Gastroesophageal sphincter (tissue), 4 donors: ENCODE results near the gene SLC25A21. TPM values are rescaled to one million over a fixed set of nuclear protein-coding genes. Genes with fewer than 3 reads are reported as not detected.

Source experiments
- ATAC-seq: fragments of 150-250 bp; one replicate; pipeline ENCODE4 v1.9.1; 2016; ENCODE audit warnings: mild to moderate bottlenecking, moderate library complexity
- H3K27ac ChIP-seq, 4 donors: fragments of 200-600 bp; sonication (generic) in 3 of 4; 1 replicate in 3 of 4; 2 replicates in 1 of 4; pipeline ENCODE4 v1.5.1; 2016 to 2019
- H3K27me3 ChIP-seq: fragments of 200-600 bp; sonication (generic); one replicate; pipeline ENCODE4 v1.5.1; 2019
- H3K36me3 ChIP-seq, 2 donors: fragments of 200-600 bp; sonication (generic); one replicate each; pipeline ENCODE4 v1.5.1; 2019; ENCODE audit warnings: control low read depth in 1 of 2
- H3K4me1 ChIP-seq, 3 donors: fragments of 200-600 bp; sonication (generic); 1 replicate in 2 of 3; 2 replicates in 1 of 3; pipeline ENCODE4 v1.5.1; 2016 to 2019; ENCODE audit warnings: control low read depth in 2 of 3
- H3K4me3 ChIP-seq, 2 donors: fragments of 200-600 bp; sonication (generic); one replicate each; pipeline ENCODE4 v1.5.1; 2019; ENCODE audit warnings: mild to moderate bottlenecking in 1 of 2, moderate library complexity in 1 of 2
- H3K9me3 ChIP-seq, 3 donors: fragments of 200-600 bp; sonication (generic); one replicate each; pipeline ENCODE4 v1.5.1; 2017 to 2019; ENCODE audit warnings: control low read depth in 2 of 3
- CTCF ChIP-seq, 4 experiments: fragments of 200-600 bp in 2 of 4; fragments of 450-650 bp in 2 of 4; sonication (generic) in 1 of 4; IDR thresholded peaks; one replicate each; pipeline ENCODE4 v1.5.1; 2017 to 2019; ENCODE audit warnings: antibody characterized with exemption in 4 of 4, mild to moderate bottlenecking in 2 of 4, moderate library complexity in 2 of 4
- EP300 ChIP-seq: sonication (generic); formaldehyde crosslinking; IDR thresholded peaks from one replicate; pipeline ENCODE4 v1.6.1; 2017; ENCODE audit warnings: antibody characterized with exemption, mild to moderate bottlenecking
- POLR2A ChIP-seq, 2 donors: fragments of 450-650 bp; IDR thresholded peaks; one replicate each; pipeline ENCODE4 v1.6.1; 2017; ENCODE audit warnings: antibody characterized with exemption in 2 of 2, mild to moderate bottlenecking in 2 of 2, moderate library complexity in 1 of 2
- POLR2AphosphoS5 ChIP-seq: sonication (generic); formaldehyde crosslinking; IDR thresholded peaks from one replicate; pipeline ENCODE4 v1.6.1; 2017; ENCODE audit warnings: antibody characterized with exemption
- WGBS, 2 donors: methylation state at CpG; one replicate each; pipeline ENCODE4 v1.1.5; 2018; ENCODE audit warnings: low coverage in 1 of 2; 5-methylcytosine and 5-hydroxymethylcytosine counted together
- total RNA-seq, 4 donors: library from RNA; depleted of rRNA; stranded (reverse); fragments of >200 nt; gene quantifications; one replicate each; pipeline ENCODE4 v1.1.0, GENCODE V29; 2016

Gene SLC25A21
- total RNA-seq, 4 donors from 2014 or later: 0.40 to 1.5 (median 1.3) TPM

- no peak overlapping the region for H3K4me3 ChIP-seq
- H3K4me1 ChIP-seq: no peaks in the 10 kb centered on the region
- H3K27me3 ChIP-seq: no peaks in the 10 kb centered on the region
- TF ChIP-seq CTCF (IDR thresholded peaks at IDR 0.05) (no peak), EP300 (no peak)
- no peak for ATAC-seq
- 92 to 100% methylated on average over 1 of the region's 1 CpG for WGBS, 2 donors
- peaks cover 0 to 14% (median 0%) of the 10 kb centered on the region in 3 donors for H3K9me3 ChIP-seq
- H3K36me3 ChIP-seq: no peaks in the 10 kb centered on the region
- no peak overlapping the region for H3K27ac ChIP-seq
Observed at GRCh38 chr14:36785511-36785910, 386.9 kb downstream of the SLC25A21 start.

GRCh38 chr14:36784541-36784940, 387.9 kb downstream of the SLC25A21 start:
- Histone ChIP-seq H3K9me3 (peaks cover 0 to 14% (median 0%) of the 10 kb centered on the region in 3 donors), H3K36me3 (no peaks in the 10 kb centered on the region), H3K4me3 (no peak overlapping the region), H3K27ac (no peak overlapping the region), H3K4me1 (no peaks in the 10 kb centered on the region), H3K27me3 (no peaks in the 10 kb centered on the region)
- no peak for ATAC-seq
- TF ChIP-seq POLR2AphosphoS5: no peak
- no peak for TF ChIP-seq CTCF (IDR thresholded peaks at IDR 0.05)
- no peak for TF ChIP-seq EP300
- TF ChIP-seq POLR2A (IDR thresholded peaks at IDR 0.05): no peak
- 100% methylated on average over 1 of the region's 1 CpG for WGBS, 2 donors

- H3K4me1 ChIP-seq: no peaks in the 10 kb centered on the region
- H3K4me3 ChIP-seq: no peak overlapping the region
- ATAC-seq: no peak
- H3K36me3 ChIP-seq: no peaks in the 10 kb centered on the region
- WGBS, 2 donors: 90 to 91% methylated on average over 2 of the region's 2 CpGs
- TF ChIP-seq CTCF (IDR thresholded peaks at IDR 0.05): no peak
- no peak for TF ChIP-seq EP300
- TF ChIP-seq POLR2A (IDR thresholded peaks at IDR 0.05): no peak
- TF ChIP-seq POLR2AphosphoS5: no peak
- H3K27ac ChIP-seq: no peak overlapping the region
- peaks cover 0 to 14% (median 0%) of the 10 kb centered on the region in 3 donors for H3K9me3 ChIP-seq
- no peaks in the 10 kb centered on the region for H3K27me3 ChIP-seq
Observed at GRCh38 chr14:36781897-36782296, 390.5 kb downstream of the SLC25A21 start.

- TF ChIP-seq CTCF (IDR thresholded peaks at IDR 0.05) (no peak), POLR2A (IDR thresholded peaks at IDR 0.05) (no peak), POLR2AphosphoS5 (no peak), EP300 (no peak)
- no peaks in the 10 kb centered on the region for H3K4me1 ChIP-seq
- no peak overlapping the region for H3K4me3 ChIP-seq
- H3K36me3 ChIP-seq: no peaks in the 10 kb centered on the region
- no peak for ATAC-seq
- 65 to 86% methylated on average over 3 of the region's 3 CpGs for WGBS, 2 donors
- H3K27ac ChIP-seq: no peak overlapping the region
- H3K27me3 ChIP-seq: no peaks in the 10 kb centered on the region
- no peaks in the 10 kb centered on the region for H3K9me3 ChIP-seq
Observed at GRCh38 chr14:36773558-36773957, 398.8 kb downstream of the SLC25A21 start.

GRCh38 chr14:36773136-36773540, 399.3 kb downstream of the SLC25A21 start:
- H3K36me3 ChIP-seq: no peaks in the 10 kb centered on the region
- ATAC-seq: no peak
- no peaks in the 10 kb centered on the region for H3K27me3 ChIP-seq
- TF ChIP-seq POLR2AphosphoS5 (no peak), POLR2A (IDR thresholded peaks at IDR 0.05) (no peak)
- no peaks in the 10 kb centered on the region for H3K4me1 ChIP-seq
- H3K9me3 ChIP-seq: no peaks in the 10 kb centered on the region
- no peak overlapping the region for H3K27ac ChIP-seq
- no peak overlapping the region for H3K4me3 ChIP-seq
- 32% methylated on average over 3 of the region's 3 CpGs; no CpG with 5 or more reads in 1 of the 2 donors for WGBS, 2 donors
